Measurements from ENCODE around the gene PRRC2B. TPM values are rescaled to one million over a fixed set of nuclear protein-coding genes. Genes with fewer than 3 reads are reported as not detected.

PRRC2B gene
- total and polyA plus RNA-seq, 2 experiments from 2014 or later: 48.2 to 118 TPM

GRCh38 chr9:131524665-131525315 is 130.9 kb downstream of the PRRC2B start:
- Histone ChIP-seq H3K27me3 (no peaks in the 10 kb centered on the region), H3K4me1 (ENCODE audit: insufficient read depth) (peaks cover 4% of the 10 kb centered on the region), H3K9me3 (ENCODE audit: low read depth) (no peaks in the 10 kb centered on the region), H2AFZ (no peak overlapping the region), H3K36me3 (replicated peaks; ENCODE audit: insufficient read depth, low read depth) (no peaks in the 10 kb centered on the region), H3K4me2 (no peak overlapping the region), H3K4me3 (no peak overlapping the region), H3K27ac (no peak overlapping the region), H3K9me2 (replicated peaks; ENCODE audit: insufficient read depth) (no peaks in the 10 kb centered on the region), H3K79me2 (peaks cover 5% of the 10 kb centered on the region), H4K20me1 (ENCODE audit: insufficient read depth, poor library complexity, severe bottlenecking) (no peaks in the 10 kb centered on the region)
- 86% methylated on average over 22 of the region's 23 CpGs for WGBS (ENCODE audit: low lambda C conversion rate, missing lambda C conversion rate)
- no peak for DNase-seq (ENCODE audit: low spot score)
- TF ChIP-seq EZH2phosphoT487 (IDR thresholded peaks at IDR 0.05; ENCODE audit: low read depth, severe bottlenecking, unreplicated experiment) (no peak), CTCF (IDR thresholded peaks at IDR 0.05; ENCODE audit: poor library complexity) (no peak), EZH2 (IDR thresholded peaks at IDR 0.05; ENCODE audit: borderline replicate concordance) (no peak)

GRCh38 chr9:131525643-131526565 is 132.0 kb downstream of the PRRC2B start:
- no peak overlapping the region for H3K4me2 ChIP-seq
- H3K36me3 ChIP-seq (replicated peaks; ENCODE audit: insufficient read depth, low read depth): no peaks in the 10 kb centered on the region
- no peak overlapping the region for H3K27ac ChIP-seq
- no peaks in the 10 kb centered on the region for H3K9me2 ChIP-seq (replicated peaks; ENCODE audit: insufficient read depth)
- H2AFZ ChIP-seq: no peak overlapping the region
- no peak for DNase-seq (ENCODE audit: low spot score)
- TF ChIP-seq EZH2phosphoT487 (IDR thresholded peaks at IDR 0.05; ENCODE audit: low read depth, severe bottlenecking, unreplicated experiment): no peak
- H3K4me1 ChIP-seq (ENCODE audit: insufficient read depth): peaks cover 9% of the 10 kb centered on the region
- H4K20me1 ChIP-seq (ENCODE audit: insufficient read depth, poor library complexity, severe bottlenecking): no peaks in the 10 kb centered on the region
- no peaks in the 10 kb centered on the region for H3K9me3 ChIP-seq (ENCODE audit: low read depth)
- H3K79me2 ChIP-seq: peaks cover 17% of the 10 kb centered on the region
- no peak overlapping the region for H3K4me3 ChIP-seq
- H3K27me3 ChIP-seq: no peaks in the 10 kb centered on the region
- WGBS (ENCODE audit: low lambda C conversion rate, missing lambda C conversion rate): 94% methylated on average over 19 of the region's 19 CpGs

GRCh38 chr9:131528186-131528585 is 134.3 kb downstream of the PRRC2B start:
- Histone ChIP-seq H3K27ac (no peak overlapping the region), H2AFZ (no peak overlapping the region), H3K36me3 (replicated peaks; ENCODE audit: insufficient read depth, low read depth) (no peaks in the 10 kb centered on the region), H3K9me3 (ENCODE audit: low read depth) (no peaks in the 10 kb centered on the region), H3K79me2 (peaks cover 17% of the 10 kb centered on the region), H3K4me1 (ENCODE audit: insufficient read depth) (peaks cover 13% of the 10 kb centered on the region), H3K4me2 (no peak overlapping the region), H3K9me2 (replicated peaks; ENCODE audit: insufficient read depth) (no peaks in the 10 kb centered on the region), H4K20me1 (ENCODE audit: insufficient read depth, poor library complexity, severe bottlenecking) (no peaks in the 10 kb centered on the region), H3K27me3 (no peaks in the 10 kb centered on the region), H3K4me3 (no peak overlapping the region)
- TF ChIP-seq CTCF (IDR thresholded peaks at IDR 0.05; ENCODE audit: poor library complexity) (no peak), EZH2phosphoT487 (IDR thresholded peaks at IDR 0.05; ENCODE audit: low read depth, severe bottlenecking, unreplicated experiment) (no peak), EZH2 (IDR thresholded peaks at IDR 0.05; ENCODE audit: borderline replicate concordance) (no peak)
- WGBS (ENCODE audit: low lambda C conversion rate, missing lambda C conversion rate): 98% methylated on average over 7 of the region's 7 CpGs
- DNase-seq (ENCODE audit: low spot score): no peak
